IPS DF 4.7 (cell line): Measurements from ENCODE around the gene PRX.

Experiments
- DNase-seq: peaks from one replicate; pipeline ENCODE4 v3.0.0-alpha.2; 2013; ENCODE audit warnings: low spot score; ENCODE audit errors: extremely low read depth

PRX gene

DNA sequence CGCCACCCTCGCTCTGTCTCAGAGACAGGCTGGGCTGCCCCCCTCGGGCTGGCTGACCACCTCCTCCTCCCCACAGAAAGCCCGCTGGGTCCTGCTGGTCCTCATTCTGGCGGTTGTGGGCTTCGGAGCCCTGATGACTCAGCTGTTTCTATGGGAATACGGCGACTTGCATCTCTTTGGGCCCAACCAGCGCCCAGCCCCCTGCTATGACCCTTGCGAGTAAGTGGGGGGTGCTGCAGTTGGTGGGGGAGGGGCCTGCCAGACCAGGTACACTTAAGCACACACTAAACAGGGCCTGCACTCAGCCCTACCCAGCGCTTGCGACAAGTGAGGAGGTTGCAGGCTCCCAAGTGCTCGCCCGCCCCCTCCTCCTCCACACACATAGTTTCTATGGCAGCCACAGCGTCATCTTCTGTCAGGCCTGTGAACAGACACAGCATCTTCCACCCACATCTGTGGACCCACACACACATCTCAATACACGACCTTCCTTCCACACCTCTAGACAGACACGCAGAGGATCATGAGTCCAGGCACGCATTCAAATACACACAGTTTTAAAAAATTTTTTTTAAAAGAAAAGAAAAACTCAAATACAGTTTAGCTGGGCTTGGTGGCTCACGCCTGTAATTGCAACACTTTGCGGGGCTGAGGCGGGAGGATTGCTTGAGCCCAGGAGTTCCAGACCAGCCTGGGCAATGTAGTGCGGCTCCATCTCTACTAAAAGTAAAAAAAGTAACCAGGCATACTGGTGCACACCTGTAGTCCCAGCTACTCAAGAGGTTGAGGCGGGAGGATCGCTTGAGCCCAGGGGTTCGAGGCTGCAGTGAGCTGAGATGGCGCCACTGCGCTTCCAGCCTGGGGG lies 46.2 kb downstream of the PRX start:
- DNase-seq: no peak

DNA sequence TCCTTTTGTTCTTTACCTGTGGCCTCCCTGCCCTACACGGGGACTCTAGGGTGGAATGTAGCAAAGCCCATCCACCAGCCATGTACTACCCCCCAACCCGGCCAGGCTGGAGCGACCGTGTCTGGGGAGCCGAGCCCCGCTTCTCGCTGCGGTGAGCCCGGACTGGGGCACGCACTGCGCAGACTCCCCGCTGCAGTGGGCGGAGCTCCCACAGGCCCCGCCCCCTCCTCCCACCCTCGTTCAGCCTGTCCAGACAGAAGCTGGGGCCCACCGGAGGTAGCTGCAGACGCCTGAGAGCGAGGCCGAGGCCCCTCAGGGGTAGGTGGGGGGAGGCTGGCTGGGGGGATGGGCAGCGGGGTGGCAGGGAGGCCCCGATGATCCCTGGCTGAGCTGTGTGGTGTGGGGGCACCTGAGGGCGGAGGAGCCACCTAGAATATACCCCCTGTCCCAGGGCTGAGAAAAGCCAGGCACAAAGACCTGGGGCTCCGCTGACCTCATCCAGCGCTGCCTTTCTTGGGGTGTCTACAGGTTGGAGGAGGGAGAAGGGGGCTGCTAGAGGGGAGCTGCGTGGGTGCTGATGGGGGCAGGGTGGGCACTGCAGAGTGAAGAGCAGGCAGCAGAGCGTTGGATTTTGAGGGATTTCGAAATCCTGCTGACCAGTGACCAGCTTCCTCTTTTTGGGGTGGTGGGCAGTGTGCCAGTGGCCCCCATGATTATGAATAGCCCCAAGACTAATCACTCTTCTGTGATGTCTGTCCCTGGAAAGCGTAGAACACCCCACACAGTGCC lies 47.4 kb downstream of the PRX start:
- DNase-seq: no peak

GRCh38 chr19:40365010-40365409 lies 48.2 kb downstream of the PRX start:
- no peak for DNase-seq

- DNase-seq: no peak
Measured at GRCh38 chr19:40363069-40363468, 50.1 kb downstream of the PRX start.

DNA sequence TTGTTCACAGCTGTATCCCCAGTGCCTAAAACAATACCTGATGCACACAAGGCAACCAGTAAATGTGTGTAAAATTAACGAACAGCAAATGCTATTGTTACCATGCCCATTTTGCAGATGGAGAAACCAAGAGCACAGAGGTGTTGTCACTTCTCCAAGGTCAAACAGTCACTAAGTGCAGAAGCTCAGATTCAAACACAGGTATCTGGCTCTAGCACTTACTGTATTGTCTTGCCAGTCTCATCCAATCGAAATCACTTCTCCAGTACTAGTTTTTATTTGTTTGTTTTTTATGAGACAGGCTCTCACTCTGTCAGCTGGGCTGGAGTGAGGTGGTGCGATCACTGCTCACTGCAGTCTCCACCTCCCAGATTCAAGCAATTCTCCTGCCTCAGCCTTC lies 51.0 kb downstream of the PRX start:
- no peak for DNase-seq

DNA sequence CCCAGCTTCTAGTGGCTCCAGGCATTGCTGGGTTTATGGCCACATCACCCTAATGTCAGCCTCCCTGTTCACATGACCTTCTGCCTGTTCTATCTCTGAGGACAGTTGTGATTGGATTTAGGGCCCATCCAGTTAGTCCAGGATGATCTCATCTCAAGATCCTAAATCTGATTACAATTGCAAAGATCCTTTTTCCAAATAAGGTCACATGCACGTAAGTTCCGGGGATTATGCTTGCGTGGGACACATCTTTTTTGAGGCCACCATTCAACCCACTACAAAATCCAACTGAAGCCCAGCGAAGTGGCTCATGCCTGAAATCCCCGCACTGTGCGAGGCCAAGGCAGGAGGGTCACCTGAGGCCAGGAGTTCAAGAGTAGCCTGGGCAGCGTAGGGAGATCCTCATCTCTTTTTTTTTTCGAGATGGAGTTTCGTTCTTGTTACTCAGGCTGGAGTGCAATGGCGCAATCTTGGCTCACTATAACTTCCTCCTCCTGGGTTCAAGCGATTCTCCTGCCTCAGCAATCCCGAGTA lies 52.4 kb downstream of the PRX start:
- DNase-seq: no peak

DNA sequence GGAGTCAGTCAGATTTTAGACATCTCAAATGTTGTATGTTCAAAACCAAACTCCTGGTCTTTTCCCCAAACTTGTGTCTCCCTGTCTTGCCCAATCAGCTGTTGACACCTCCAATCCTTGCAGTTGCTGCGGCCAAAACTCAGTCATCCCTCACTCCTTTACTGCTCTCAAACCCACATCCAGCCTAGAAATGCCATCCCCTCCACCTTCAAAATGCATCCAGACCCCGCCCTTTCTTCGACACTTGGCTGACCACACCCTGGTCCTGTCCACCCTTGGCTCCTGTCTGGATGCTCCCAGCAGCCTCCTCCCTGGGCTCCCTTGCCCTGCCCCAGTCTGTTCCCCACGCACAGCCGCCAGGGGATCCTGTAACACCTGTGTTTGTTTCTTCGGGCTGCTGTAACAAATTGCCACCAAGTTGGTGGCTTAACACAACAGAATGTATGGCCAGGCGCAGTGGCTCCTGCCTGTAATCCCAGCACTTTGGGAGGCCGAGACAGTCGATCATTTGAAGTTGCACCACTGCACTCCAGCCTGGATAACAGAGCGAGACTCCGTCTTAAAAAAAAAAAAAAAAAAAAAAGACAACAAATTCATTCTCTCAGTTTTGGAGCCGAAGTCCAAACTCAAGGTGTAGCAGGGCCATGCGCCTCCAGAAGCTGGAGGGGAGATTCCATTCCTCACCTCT lies 53.0 kb downstream of the PRX start:
- DNase-seq: no peak

DNA sequence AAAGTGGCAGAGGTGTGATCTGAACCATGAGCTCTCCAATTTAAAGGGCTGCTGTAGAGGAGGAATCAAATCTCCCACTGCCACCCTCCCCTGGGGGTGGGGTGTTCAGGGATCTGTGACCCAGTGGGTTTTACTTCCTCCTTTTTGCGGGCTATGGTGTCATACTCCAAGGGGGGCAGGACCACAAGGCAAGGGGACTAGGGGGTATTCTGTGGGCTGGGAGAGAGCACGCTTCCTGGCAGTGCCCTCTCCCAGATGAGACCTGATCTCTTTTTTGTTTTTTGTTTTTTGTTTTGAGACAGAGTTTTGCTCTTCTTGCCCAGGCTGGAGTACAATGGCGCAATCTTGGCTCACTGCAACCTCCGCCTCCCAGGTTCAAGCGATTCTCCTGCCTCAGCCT lies 54.4 kb downstream of the PRX start:
- DNase-seq: no peak

GRCh38 chr19:40357640-40358039 lies 55.5 kb downstream of the PRX start:
- DNase-seq: no peak

DNA sequence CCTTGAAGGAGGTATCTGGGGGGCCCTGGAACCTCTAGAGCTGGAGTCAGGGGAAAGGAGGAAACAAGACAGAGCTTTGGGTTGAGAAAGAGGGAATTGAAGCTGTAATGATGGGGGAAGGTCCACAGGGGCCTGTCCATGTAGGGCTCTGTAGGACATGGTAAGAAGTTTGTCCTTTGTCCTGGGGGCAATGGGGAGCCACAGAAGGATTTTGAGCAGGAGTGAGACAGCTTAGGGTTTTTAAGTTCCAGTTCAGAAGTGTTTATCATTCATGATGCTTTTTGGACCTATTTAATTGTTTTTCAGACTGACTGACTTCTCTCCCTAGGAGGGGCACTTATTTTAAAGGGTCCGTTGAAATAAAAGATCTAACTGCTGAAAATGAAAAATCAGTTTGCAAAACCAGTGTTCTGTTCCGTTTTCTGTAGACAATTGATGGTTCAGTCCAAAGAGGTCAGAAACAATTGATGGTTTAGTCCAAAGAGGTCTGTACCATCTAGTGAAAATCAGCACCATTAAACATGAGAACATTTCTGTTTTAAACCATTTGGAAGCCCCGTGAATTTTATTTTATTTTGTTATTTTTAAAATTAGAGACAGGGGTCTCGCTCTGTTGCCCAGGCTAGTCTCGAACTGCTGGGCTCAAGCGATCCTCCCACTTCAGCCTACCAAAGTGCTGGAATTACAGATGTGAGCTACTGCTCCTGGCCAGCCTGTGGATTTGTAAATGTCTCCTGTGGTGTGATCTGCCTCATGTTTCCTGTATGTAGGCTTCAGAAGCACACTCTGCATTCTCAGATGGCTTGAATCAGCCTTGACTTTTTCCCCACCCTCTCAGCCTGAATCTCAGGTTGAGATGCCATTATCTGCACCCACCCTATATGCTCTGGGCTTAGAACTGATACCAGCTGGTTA lies 56.2 kb downstream of the PRX start:
- DNase-seq: no peak

- no peak for DNase-seq
Measured at GRCh38 chr19:40355975-40356680, 57.0 kb downstream of the PRX start.

- no peak for DNase-seq
Measured at GRCh38 chr19:40348961-40349507, 64.1 kb downstream of the PRX start.

GRCh38 chr19:40348125-40348913 lies 64.9 kb downstream of the PRX start, which contains the start of the genes C19orf47 and PLD3:
Gene C19orf47, minus strand, starts transcription at chr19:40348397. Its CDS starts 6,540 bp downstream, at chr19:40341857.
Gene PLD3, plus strand, starts transcription at chr19:40348695. Its CDS starts 17,789 bp downstream, at chr19:40366484.
- DNase-seq: peak; percentile 91

DNA sequence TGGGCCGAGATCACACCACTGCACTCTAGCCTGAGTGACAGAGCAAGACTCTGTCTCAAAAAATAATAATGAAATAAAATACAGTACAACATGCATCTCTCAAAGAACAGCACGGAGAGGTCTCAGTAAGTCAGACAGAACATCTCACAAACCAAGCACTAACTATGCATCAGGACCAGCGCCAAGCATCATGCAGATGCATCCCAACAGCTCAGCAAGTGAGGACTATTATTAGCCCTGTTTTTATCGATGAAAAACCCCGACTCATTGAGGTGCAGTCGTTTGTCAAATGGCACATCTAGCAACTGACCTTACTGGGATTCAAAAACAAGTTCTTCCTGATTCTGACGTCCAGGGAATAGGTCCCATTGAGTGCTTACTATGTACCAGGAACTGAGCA lies 68.8 kb downstream of the PRX start:
- DNase-seq: no peak
